Activated CD4-positive, alpha-beta T cell treated with anti-CD3 and anti-CD28 coated beads, Interleukin-2, Interleukin-4, amounts not matched to agents 100 ng/mL and 50 ng/mL, durations not matched to agents 16 hours and 8 hours (primary cell): ENCODE data around the gene SLC35D2.
"Not testable (repeated sequence)": the region's sequence is repeated elsewhere in the genome, so short reads cannot be mapped to it uniquely, and the experiment has no call there.

Experiments used
- DNase-seq: peaks from one replicate; pipeline ENCODE4 v3.0.0-alpha.2; 2020; ENCODE audit warnings: low spot score

Gene SLC35D2

DNA sequence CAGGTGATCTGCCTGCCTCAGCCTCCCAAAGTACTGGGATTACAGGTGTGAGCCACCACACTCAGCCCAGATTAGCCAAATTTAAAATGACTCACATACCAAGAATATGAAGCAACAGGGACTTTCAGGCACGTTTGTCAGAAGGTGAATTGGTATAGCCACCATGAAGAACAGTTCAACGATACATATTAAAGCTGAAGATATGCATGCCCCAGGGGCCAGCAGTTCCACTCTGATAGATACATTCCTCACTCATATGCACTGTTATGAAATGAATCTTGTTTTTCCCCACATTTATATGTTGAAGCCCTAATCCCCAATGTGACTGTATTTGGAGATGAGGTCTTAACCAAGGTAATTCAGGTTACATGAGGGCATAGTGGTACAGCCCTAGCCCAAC is 22.5 kb downstream of the SLC35D2 start:
- DNase-seq = no peak

DNA sequence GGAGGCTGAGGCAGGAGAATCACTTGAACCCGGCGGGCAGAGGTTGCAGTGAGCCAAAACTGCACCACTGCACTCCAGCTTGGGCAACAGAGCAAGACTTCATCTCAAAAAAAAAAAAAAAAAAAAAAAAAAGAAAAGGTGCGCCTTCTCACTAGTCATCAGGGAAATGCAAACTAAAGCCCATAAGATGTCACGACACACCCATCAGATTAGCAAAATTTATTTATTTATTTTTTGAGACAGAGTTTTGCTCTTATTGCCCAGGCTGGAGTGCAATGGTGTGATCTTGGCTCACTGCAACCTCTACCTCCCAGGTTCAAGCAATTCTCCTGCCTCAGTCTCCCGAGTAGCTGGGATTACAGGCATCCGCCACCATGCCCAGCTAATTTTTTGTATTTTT is 23.0 kb downstream of the SLC35D2 start:
- not testable (repeated sequence) for DNase-seq

DNA sequence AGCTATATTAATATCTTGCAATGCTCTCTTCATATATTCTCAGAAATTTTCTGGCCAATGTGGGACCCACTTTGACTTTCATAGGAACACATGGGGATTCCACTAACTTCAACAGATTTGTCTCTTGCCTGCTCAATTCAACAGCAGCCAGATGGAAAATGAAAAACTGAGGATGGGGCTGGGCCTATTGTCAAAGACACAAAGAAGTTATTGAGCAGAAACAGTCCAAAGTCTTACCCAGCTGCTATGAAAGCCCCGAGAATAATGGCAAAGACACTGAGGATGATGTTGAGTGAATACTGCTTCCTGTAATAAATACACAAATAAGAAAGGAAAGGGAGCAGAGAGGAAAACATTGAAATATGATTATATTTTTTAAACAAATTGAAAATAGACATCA is 32.6 kb downstream of the SLC35D2 start:
- no peak for DNase-seq

DNA sequence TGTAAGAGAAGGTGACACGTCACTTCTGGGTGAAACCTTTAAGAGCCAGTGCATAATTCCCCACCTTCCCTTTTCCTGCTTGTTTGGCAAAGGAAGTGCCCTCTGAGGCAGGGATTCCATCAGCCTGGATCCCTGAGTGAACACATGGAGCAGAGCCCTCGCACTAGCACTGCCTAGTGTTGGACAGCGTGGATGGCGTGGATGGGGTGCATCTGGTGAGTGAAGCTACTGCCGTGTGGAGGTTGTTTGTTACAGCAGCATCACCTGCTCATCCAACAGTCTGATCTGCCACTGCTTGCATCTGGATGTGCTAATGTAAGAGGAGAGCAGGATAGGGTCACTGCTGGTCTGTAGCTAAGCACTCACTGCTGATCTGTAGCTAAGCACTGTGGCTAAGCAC is 35.2 kb downstream of the SLC35D2 start:
- no peak for DNase-seq

DNA sequence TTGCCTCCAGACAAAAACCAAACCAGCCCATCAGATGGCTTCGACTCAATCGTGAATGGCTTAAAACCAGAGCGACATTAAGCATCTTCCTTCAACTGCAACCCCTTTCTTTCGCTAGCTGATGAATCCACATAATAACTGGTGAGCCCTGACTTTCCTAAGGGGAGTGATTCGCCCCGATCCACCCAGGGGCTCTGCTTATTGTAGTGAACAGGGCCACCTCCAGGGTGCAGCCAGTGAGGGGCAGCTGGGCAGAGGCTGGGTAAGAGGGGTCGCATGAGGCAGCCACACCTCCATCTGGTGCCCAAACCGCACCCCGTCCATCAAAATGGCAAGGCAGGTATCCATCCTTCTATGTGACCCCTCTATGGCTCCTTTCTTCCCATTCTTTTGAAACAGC is 38.0 kb downstream of the SLC35D2 start:
- no peak for DNase-seq

DNA sequence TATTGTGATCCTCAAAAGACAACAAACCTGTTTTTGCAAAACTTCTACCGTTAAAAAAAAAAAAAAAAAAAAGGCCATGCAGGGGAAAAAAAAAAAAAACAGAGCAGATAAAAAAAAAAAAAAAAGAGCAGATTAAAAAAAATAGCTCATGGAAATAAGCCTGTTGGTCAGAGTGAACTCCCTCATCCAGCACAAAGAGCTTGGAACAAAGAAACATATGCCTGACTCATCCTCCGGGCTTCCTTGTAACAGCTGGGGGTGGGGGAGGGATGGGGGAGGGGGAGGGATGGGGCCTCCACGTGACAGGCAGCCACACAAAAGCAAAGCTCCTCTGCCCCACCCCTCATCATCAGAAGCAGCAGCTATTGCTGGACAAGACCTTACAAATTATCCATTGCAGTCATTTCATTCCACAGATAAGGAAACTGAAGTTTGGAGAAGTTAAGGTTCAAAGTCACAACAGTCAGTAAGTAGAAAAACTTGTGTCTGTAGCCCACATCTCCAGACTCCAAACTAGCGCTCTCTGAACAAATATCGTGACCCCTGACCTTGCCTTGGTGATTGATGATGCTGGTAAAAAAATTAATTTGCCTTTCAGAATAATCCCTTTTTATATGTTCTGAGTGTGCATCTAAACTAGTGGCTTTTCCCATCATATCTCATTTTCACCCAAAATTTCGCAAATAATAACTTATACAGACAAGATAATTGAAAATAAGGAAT is 38.9 kb downstream of the SLC35D2 start:
- DNase-seq = no peak

DNA sequence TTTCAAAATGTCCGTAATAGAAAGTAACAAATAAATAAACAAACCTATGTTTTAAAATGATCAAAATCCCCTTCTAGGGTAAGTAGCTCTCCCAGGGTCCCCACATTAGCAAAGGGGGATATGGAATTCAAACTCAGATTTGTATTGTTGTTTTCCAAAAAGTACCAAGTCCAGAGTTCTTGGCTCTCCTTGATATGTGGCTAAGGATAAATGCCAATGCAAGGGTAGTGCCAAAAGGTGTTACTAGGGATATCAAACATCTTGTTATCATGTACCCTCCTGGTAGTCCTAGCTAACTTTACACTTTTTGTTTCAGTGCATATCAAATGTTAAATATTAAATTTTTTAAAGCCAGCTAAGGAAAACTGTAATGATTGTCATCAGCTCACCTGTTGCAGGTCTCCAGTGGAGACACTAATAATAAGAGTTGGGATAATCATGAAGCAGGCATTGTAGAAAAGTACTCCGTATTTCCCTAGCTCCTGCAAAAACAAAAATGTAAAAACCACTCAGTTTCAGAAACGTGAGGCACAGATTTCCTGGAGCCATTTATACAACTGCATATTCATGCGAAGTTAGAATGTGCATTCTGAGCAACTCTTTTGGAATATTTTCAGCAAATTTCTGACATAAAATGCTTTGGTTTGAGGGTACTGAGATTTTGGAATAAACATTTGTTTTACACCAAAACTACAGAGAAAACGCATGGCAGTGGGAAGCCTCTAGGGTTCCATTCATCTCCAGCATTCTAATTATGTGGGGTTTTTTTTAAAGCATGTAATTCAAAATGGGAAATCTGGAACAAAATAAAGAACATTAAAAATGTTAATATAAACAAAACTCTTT is 39.8 kb downstream of the SLC35D2 start:
- no peak for DNase-seq

DNA sequence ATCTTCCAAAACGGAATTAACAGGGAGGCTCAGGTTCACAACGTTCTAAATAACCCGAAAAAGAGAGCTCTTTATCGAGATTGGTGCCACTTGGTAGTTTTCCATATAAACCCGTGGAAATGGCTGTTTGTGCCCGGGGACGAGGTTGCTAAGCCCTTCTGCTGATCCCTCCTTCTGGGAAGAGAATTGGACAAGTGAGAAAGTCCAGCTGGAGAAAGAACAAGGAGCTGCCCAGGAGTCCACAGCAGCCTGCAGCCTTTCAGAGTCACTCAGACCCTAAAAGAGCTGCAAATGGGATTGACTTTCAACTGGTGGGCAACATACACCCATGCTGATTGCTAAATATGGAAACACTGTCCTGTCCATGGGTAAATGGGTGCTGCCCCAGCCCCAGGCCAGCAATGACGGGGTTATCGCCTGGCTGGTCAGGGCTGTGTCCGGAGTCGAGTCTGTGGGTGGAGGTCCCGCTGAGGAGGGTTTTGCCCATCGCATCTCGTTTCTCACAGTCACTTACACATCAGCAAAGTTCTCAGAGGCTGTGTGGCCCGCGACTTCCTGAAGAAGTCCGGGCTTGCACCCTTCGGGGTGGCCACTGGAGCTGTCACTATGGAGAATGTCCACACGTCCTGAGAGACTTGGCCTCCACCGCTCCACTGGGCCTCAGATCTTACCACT is 40.8 kb downstream of the SLC35D2 start:
- DNase-seq = no peak

DNA sequence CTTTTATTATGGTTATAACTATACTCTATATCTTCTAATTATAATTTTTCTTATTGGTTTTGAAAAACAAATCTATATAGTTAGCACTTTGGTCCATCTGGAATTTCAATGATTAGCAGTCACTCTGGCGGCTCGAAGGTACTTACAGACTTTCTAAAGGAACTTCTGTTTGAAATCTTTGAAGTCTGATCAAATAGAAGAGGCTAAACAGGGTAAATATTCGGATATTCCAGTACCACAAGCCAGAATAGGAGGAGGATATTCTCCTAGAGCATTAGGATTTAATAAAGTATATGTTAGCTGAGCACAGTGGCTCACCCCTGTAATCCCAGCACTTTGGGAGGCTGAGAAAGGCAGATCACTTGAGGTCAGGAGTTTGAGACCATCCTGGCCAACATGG is 42.8 kb downstream of the SLC35D2 start:
- no peak for DNase-seq

DNA sequence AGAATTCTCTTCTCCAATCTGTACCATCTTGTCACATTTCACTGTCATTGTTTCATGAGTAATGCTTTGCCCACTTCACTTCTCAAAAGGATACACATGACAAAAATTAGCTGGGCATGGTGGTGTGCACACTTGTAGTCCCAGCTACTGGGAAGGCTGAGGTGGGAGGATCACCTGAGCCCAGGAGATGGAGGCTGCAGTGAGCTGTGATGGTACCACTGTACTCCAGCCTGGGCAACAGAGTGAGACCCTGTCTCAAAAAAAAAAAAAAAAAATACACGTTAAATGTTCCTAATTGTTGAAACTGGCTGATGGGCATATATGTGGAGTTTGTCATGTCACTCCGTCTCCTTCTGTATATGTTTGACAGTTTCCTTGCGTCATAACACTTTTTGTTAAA is 45.2 kb downstream of the SLC35D2 start:
- no peak for DNase-seq

DNA sequence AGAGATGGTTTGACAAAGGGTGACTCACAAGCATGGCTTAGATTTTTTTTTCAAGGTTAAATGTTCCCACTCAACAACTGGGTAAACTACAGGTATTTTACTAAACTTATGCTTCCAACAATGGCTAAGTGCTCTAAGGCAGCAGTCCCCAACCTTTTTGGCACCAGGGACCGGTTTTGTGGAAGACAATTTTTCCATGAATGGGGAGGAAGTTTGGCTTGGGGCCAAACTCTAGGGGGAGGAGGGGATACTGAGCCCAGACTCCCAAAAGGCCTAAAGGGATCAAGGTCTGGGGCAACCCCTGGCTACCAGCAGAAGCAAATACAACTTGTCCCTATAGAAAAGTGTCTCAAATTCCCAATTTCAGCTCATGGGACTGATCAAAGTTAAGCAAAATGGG is 49.6 kb downstream of the SLC35D2 start:
- DNase-seq = no peak

DNA sequence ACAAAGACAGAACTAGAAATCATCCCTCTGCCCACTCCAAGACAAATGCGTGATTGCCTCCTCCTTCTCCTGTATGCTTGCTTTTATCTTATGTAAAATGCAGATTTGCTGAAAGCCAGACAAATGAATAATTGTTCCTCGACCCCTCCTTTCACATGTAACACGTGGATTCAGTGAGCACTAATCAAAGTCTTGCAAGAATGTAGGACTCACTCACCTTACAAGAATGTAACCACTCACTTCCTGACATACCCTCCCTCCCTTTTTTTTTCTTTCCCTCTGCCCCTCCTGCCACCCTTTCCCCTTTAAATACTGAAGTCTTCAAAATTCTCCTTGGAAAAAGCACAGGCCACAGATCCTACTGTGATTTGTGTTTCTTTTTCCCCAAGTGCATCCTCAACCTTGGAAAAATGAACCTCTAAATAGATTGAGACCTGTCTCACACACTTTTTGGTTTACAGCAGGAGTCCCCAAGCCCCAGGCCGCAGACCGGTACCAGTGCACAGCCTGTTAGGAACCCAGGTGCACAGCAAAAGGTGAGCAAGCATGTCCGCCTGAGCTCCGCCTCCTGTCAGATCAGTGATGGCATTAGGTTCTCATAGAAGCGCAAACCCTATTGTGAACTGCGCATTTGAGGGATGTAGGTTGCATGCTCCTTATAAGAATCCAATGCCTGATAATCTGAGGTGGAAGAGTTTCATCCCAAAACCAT is 52.1 kb downstream of the SLC35D2 start:
- no peak for DNase-seq

DNA sequence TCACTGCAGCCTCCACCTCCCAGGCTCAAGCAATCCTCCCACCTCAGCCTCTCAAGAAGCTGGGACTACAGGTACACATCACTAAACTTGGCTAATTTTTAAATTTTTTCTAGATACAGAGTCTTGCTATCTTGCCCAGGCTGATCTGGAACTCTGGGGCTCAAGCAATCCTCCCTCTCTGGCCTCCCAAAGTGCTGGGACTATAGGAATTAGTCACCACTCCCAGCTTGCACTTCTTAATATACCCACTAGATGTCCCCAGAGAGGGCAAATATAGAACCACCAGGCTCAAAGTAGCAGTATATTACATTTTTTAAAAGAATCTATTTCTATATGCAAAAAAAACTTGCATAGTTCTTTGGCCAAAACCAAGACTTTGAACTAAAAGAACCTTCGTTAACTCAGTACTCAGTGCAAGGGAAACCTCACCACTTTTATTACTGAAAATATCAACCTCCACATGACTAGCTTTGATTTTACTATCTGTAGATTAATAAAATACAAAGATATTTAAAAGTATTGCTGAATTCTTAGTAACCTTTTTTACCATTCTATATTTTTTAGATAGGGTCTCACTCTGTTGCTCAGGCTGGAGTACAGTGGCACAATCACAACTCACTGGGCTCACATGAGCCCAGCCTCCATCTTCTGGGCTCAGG is 55.7 kb downstream of the SLC35D2 start:
- DNase-seq = peak; percentile 66

DNA sequence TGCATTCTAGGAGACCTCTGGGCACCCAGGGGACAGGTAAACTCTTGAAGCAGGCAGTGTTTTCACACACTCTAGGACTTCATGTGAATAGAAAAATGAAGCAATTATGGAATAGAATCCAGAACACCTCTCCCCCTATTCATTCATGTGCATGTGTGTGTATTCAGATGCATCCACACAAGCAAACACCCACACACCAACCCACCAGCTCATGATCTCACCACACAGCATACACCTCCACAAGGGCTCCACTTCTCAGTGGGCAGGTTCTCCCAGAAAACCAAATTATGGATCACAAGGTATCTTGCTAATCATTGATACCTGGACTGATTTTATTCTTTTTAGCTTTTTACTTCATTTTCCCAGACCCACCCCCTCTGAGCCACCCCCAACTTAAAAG is 60.3 kb downstream of the SLC35D2 start:
- DNase-seq = no peak

DNA sequence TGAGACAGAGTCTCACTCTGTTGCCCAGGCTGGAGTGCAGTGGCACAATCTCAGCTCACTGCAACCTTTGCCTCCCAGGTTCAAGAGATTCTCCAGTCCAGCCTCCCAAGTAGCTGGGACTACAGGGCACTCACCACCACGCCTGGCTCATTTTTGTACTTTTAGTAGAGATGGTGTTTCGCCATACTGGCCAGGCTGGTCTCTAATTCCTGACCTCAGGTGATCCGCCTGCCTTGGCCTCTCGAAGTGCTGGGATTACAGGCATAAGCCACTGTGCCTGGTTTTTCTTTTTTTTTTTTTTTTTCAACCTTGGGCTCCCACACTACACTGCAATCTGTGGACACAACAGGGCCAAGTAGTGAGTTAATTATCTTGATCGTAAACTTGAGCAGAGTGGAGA is 60.8 kb downstream of the SLC35D2 start:
- not testable (repeated sequence) for DNase-seq

DNA sequence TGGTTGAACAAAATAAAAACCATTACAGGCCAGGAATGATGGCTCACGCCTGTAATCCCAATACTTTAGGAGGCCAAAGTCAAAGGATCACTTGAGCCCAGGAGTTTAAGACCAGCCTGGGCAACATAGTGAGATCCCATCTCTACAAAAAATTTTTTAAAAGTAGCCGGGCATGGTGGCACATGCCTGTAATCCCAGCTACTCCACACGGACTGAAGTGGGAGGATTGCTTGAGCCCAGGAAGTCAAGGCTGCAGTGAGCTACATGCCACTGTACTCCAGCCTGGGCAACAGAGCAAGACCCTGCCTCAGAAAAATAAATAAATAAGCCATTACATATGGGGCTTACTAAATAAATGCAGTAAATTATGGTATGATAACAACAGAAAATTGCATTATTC is 61.3 kb downstream of the SLC35D2 start:
- DNase-seq = not testable (repeated sequence)

DNA sequence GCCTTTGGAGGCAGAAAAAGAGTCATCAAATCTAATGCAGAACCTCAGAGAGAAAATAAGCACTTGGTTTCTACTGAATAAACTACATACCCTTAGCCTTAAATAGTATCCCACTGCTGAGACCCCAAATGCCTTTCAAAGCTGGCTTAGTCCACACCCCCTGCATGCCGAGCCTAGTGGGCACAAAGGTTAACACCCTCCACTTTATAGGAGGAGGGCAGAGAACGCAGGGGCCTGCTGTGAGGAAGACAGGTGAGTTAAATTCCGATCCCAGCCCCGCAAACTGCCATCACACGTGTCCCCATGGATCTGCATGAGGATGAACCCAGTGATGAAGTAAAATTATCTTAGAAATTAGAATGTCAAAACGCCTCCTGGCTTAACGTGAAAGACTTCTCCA is 62.0 kb downstream of the SLC35D2 start:
- no peak for DNase-seq

DNA sequence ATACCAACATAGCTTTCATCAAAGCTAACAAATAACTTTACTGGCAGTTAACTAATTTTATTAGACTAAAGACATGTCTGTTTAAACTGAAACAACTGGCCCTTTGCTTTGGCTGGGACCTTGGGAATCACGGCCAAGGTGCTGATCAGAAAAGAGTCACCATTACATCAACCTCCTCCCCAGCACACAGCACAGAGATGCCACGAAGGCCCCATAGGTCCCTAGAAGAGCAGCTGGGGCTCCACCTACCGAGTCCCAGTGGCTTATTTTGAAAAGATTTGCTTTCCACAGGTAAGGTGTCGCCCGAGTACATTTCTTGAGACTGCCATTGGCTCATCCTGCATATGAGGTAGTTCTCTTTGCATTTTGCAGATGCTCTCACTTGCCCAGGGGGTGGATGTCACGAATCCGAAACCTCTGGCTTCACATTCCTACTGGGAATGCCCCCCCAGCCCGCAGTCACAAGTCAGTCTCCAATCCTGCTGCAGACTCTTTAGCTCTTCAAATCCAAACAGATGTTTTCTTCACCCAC is 62.7 kb downstream of the SLC35D2 start:
- DNase-seq = no peak

DNA sequence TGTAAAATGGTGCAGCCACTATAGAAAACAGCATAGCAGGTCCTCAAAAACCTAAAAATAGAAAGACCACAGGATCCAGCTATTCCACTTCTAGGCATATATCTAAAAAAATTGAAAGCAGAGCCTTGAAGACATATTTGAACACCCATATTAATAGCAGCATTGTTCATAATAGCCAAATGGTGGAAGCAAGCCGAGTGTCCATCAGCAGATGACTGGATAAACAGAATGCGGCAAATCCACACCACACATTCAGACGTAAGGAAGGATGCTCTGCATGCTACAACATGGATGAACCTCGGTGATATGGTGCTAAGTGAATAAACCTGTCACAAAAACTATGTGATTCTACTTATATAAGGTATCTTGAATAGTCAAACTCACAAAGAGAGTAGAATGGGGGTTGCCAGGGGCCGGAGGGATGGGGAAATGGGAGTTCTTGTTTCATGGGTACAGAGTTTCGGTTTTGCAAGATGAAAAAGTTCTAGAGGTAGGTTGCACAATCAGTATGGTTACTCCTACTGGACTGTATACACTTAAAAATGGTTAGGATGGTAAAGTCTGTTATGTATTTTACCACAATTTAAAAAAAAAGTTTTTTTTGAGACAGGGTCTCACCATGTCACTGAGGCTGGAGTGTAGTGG is 64.5 kb downstream of the SLC35D2 start:
- no peak for DNase-seq

DNA sequence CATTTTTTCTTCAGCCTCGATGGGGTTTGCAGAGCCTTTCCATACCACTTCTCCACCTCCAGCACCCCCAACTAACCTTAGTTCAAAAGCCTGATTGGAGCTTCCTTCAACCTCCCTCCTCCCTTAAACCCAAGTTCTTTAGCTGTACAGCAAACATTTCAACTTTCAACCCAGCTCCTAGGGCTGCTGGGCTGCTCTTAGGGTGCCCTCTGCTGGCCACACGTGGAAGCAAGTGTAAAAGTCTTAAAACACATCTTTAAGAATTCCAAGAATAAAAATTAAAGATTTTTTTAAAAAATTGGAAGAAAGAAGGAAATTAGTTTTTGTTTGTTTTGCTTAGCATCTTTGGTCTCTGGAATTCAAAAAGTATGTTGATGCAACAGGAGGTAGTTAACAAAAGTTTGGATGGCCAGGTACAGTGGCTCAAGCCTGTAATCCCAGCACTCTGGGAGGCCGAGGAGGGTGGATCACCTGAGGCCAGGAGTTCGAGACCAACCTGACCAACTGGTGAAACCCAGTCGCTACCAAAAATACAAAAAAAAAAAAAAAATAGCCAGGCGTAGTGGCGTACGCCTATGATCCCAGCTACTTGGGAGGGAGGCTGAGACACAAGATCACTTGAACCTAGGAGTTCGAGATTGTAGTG is 66.1 kb downstream of the SLC35D2 start:
- peak; percentile 37 for DNase-seq

DNA sequence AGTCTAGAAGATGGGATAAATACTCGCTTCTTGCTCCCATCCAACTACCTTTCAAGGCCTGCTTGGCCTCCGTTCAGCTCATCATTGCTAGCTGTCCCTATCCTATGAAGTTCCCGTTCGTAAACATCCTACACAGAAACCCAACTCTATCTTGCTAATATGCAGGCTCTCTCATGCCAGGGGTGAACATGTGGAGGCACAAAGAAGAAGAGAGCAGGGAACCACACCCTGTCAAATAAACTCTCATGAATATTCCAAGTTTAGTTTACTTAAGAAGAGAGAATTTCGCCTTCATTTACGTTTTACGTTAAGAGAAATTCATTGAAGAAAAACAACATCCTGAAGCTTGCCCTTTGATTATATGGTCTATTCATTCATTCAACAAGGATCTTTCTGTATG is 73.7 kb downstream of the SLC35D2 start:
- no peak for DNase-seq
